Glutamatergic neuron (in vitro differentiated cells): ENCODE data around the gene PASK. TPM values are rescaled to one million over a fixed set of nuclear protein-coding genes. Genes with fewer than 3 reads are reported as not detected.

Source experiments
- DNase-seq: peaks from one replicate; pipeline ENCODE4 v3.0.0; 2022
- H3K27ac Mint-ChIP-seq: one replicate; pipeline ENCODE4 v1.8.0; 2020; ENCODE audit warnings: mild to moderate bottlenecking, mixed read lengths, inconsistent platforms; ENCODE audit not compliant: unreplicated experiment
- H3K27me3 Mint-ChIP-seq: one replicate; pipeline ENCODE4 v1.8.0; 2020; ENCODE audit warnings: mild to moderate bottlenecking, moderate library complexity, mixed read lengths, inconsistent platforms; ENCODE audit not compliant: unreplicated experiment
- H3K36me3 Mint-ChIP-seq: one replicate; pipeline ENCODE4 v1.8.0; 2020; ENCODE audit warnings: mild to moderate bottlenecking, mixed read lengths, inconsistent platforms; ENCODE audit not compliant: unreplicated experiment
- H3K4me1 Mint-ChIP-seq: one replicate; pipeline ENCODE4 v1.8.0; 2020; ENCODE audit warnings: mild to moderate bottlenecking, low read depth, mixed read lengths, inconsistent platforms; ENCODE audit not compliant: unreplicated experiment
- H3K4me3 Mint-ChIP-seq: one replicate; pipeline ENCODE4 v1.8.0; 2020; ENCODE audit warnings: mild to moderate bottlenecking, mixed read lengths, inconsistent platforms; ENCODE audit not compliant: unreplicated experiment
- H3K9me3 Mint-ChIP-seq: one replicate; pipeline ENCODE4 v1.8.0; 2020; ENCODE audit warnings: mild to moderate bottlenecking, moderate library complexity, mixed read lengths, inconsistent platforms; ENCODE audit not compliant: unreplicated experiment
- total RNA-seq: library from RNA; stranded (reverse); fragmentation: NEBNext Ultra II Directional; extraction: Animal tissue kit (Norgen Biotek cat#: 25700); gene quantifications from one replicate; pipeline ENCODE4 v1.2.1, GENCODE V29; 2021; ENCODE audit not compliant: unreplicated experiment
- TF ChIP-seq, protein P1 (sequence below): fragments of 200-600 bp; sonication (generic); IDR thresholded peaks from one replicate; pipeline ENCODE4 v1.5.0; 2021; ENCODE audit not compliant: partially characterized antibody, unreplicated experiment

PASK gene
- total RNA-seq, 1 donor from 2014 or later, result 24.4 TPM

DNA sequence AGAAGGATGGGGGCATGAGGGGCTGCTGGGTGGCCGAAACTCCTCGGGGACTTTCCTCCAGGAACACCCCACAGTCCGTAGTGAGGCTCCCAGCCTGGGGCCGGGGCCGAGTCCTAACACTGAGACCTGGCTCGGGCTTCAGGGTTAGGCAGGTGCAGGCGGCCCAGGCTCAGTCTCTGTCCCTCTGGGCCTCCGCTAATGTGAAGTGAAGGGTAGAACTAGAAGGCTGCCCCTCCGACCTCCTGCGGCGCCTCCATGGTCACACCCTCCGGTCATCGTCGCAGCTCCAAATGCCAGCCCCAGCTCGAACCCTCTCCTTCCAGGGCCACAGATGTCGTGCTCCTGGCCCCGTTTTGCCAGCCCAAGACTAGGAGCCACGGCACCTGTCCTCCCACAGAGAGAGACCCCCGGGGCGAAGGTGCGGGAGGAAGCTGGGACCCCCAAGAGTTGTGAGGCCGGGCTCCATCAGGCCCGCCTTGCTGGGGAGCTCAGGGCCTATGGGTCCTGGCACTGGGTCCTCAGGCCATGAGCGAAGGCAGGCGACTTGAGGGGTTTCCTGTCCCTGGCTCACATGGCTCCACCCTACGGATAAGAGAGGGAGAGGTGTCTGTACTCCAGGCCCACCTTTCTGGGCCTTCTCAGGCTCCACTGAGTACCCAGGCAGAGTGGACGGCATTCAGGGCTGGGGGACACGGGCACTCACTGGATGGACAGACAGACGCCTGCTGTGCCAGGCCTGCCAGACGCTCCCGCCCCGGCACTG lies 40.0 kb upstream of the PASK start:
- no peaks in the 10 kb centered on the region for H3K27me3 Mint-ChIP-seq
- H3K36me3 Mint-ChIP-seq, result no peaks in the 10 kb centered on the region
- TF ChIP-seq, protein P1, sequence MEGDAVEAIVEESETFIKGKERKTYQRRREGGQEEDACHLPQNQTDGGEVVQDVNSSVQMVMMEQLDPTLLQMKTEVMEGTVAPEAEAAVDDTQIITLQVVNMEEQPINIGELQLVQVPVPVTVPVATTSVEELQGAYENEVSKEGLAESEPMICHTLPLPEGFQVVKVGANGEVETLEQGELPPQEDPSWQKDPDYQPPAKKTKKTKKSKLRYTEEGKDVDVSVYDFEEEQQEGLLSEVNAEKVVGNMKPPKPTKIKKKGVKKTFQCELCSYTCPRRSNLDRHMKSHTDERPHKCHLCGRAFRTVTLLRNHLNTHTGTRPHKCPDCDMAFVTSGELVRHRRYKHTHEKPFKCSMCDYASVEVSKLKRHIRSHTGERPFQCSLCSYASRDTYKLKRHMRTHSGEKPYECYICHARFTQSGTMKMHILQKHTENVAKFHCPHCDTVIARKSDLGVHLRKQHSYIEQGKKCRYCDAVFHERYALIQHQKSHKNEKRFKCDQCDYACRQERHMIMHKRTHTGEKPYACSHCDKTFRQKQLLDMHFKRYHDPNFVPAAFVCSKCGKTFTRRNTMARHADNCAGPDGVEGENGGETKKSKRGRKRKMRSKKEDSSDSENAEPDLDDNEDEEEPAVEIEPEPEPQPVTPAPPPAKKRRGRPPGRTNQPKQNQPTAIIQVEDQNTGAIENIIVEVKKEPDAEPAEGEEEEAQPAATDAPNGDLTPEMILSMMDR, result no peak
- no peak overlapping the region for H3K4me3 Mint-ChIP-seq
- peaks cover 3% of the 10 kb centered on the region for H3K9me3 Mint-ChIP-seq
- H3K27ac Mint-ChIP-seq, result no peak overlapping the region
- DNase-seq, result no peak
- H3K4me1 Mint-ChIP-seq, result no peaks in the 10 kb centered on the region

DNA sequence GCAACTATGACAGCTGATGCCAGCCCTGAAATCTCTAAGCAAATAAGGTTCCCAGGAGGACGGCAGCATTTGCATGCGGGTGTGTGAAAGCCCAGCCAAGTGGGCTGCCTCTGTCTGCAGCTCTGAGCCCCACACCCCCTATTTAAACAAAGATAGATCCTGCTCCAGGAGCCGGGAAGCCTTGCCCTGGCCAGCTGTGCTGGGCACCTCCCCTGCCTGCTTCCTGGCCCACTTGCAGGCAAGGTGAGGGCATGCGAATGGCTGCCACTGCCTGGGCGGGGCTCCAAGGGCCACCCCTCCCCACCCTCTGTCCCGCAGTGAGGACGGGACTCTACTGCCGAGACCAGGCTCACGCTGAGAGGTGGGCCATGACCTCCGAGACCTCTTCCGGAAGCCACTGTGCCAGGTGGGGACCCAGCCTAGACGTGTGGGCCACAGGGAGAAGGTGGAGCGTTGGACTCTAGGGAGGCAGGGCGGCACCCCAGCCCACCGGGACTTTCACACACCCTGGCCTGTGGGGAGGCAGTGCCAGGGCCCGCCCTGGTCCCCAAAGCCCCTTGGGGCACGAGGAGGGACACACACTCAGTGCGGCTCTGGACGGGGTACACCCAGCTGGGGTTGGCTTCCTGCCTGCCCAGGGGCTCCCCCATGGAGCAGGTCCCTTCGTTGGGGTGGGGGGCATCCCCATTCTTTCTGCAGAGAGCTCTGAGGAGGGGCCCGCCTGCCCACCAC lies 39.3 kb upstream of the PASK start, which contains the start of gene ANO7:
Gene ANO7, plus strand, starts transcription at position 317 of the 732 bp plus-strand sequence. CDS start 1,387 bp downstream, outside the sequence.
- Mint-ChIP-seq H3K27me3 (no peaks in the 10 kb centered on the region), H3K27ac (no peak within 1 kb of the TSS), H3K4me1 (no peaks in the 10 kb centered on the region), H3K9me3 (peaks cover 3% of the 10 kb centered on the region), H3K4me3 (no peak within 1 kb of the TSS), H3K36me3 (no peaks in the 10 kb centered on the region)
- DNase-seq, result no peak
- TF ChIP-seq, protein P1, result no peak

DNA sequence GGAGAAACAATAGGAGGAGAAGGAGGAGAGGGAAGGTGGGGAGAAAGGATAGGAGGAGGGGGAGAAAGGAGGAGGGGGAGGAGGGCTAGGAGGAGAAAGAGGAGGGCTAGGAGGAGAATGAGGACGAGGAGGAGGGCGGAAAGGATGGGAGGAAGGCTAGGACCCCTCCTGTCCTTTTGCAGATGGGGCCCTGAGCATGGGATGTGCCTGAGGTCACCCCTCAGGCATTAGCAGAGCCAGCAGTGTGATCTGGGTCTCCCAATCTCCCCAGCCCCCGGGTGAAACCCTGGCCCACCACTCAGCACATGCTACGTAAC lies 38.6 kb upstream of the PASK start:
- Mint-ChIP-seq H3K9me3 (peaks cover 3% of the 10 kb centered on the region), H3K27ac (no peak overlapping the region), H3K4me3 (no peak overlapping the region), H3K27me3 (no peaks in the 10 kb centered on the region), H3K4me1 (no peaks in the 10 kb centered on the region), H3K36me3 (no peaks in the 10 kb centered on the region)
- TF ChIP-seq, protein P1, result no peak
- DNase-seq, result no peak

- TF ChIP-seq, protein P1, result no peak
- no peaks in the 10 kb centered on the region for H3K36me3 Mint-ChIP-seq
- H3K4me1 Mint-ChIP-seq, result no peaks in the 10 kb centered on the region
- H3K9me3 Mint-ChIP-seq, result peaks cover 3% of the 10 kb centered on the region
- no peak for DNase-seq
- no peak overlapping the region for H3K27ac Mint-ChIP-seq
- H3K4me3 Mint-ChIP-seq, result no peak overlapping the region
- H3K27me3 Mint-ChIP-seq, result no peaks in the 10 kb centered on the region
Observed at GRCh38 chr2:241187101-241187917, 38.0 kb upstream of the PASK start.
